ENCODE data around the gene LTB4R2. TPM values are rescaled to one million over a fixed set of nuclear protein-coding genes. Genes with fewer than 3 reads are reported as not detected.

Gene LTB4R2
- total RNA-seq (2021; fragmentation: NEBNext Ultra II Directional; extraction: Animal tissue kit (Norgen Biotek cat#: 25700)) (6.7 and 7.0 TPM in 2 replicates), polyA plus RNA-seq (2011; rRNA removed) (5.3 and 9.8 TPM in 2 replicates), polyA minus RNA-seq (2011; rRNA and poly(A)+ RNA removed) (4.1 TPM in 2 replicates)
- polyA plus RNA-seq (2011; cell fraction: cytosol; rRNA removed), result 7.5 TPM
- polyA plus RNA-seq (2011; cell fraction: nucleus; rRNA removed), result 52.3 TPM
- 5.3 to 9.0 TPM (median 7.0 TPM) in 4 replicates for polyA plus RNA-seq (2012, experiment 1 of 2)
- 1.1 TPM for polyA plus RNA-seq (2012, experiment 2 of 2)
- 3.7 TPM for polyA plus RNA-seq (2013, experiment 1 of 2)
- 3.1 TPM for polyA plus RNA-seq (2013, experiment 2 of 2)
- 4.5 TPM for polyA minus RNA-seq (2011; cell fraction: cytosol; rRNA and poly(A)+ RNA removed)
- 20.5 TPM for polyA minus RNA-seq (2011; cell fraction: nucleus; rRNA and poly(A)+ RNA removed)
- long read RNA-seq, experiment 1, transcript LTB4R2-202 (1 exons, 3,092 nt), result major isoform, 7 of 7 reads
- long read RNA-seq, experiment 1, partial matches to known transcripts, result 0 of 7 reads
- long read RNA-seq, experiment 1, other reads (novel, unspliced or antisense), result 0 of 7 reads
- long read RNA-seq, experiment 2, result 0 reads

DNA sequence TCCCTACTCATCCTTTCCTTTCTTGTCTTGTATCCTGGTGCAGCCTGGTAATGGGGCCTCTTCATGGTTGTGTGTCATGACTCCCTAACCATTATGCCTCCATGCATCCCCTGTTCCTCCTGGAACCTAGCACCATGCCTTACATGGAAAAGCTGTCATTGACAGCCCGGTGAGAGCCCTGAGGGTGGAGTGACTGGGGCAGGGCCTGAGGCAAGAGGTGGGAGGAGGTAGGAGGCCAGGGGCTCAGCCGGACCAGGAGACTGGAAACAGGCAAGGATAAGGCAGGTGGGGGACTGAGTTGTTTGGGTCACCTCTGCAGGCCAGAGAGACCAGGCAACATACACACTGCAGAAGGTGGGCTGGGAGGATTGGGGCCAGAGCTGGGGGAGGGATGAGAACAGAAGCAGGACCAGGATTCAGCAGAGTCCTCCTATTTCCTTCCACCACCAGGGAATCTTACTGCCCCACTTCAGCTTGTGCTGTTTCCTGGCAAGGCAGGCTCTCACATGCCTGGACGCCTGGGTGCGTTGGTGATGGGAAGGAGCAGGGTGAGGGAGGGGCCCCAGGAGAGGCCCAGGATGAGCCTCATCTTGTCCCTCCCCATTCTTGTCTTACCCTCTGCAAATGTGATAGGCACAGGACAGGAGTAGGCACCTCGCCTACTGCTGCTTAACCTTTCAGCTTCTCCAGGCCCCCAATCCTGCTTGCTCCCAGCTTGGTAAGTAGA is at the start of gene LTB4R2:
LTB4R2 (plus strand) TSS at position 603 of the 727 bp plus-strand sequence. CDS start 525 bp downstream, outside the sequence.
- H3K4me1 ChIP-seq (replicated peaks in 1 of 4; ENCODE audit: control insufficient read depth in 3 of 4, insufficient read depth in 4 of 4, low read length in 3 of 4), result no peaks in the 10 kb centered on the region
- H3K18ac ChIP-seq (ENCODE audit: extremely low read depth, low read length), result no peak within 1 kb of the TSS
- no peaks in the 10 kb centered on the region for H3K9me3 ChIP-seq (ENCODE audit: insufficient read depth in 2 of 2, low read depth in 1 of 2, low read length in 1 of 2)
- no peak within 1 kb of the TSS for H2BK20ac ChIP-seq (ENCODE audit: low read length)
- H3K27me3 ChIP-seq (replicated peaks in 1 of 4; ENCODE audit: control insufficient read depth in 3 of 4, extremely low read depth in 1 of 4, insufficient read depth in 3 of 4, low read length in 3 of 4), result no peaks in the 10 kb centered on the region
- no peak within 1 kb of the TSS for H2AFZ ChIP-seq (ENCODE audit: low read length)
- H2BK5ac ChIP-seq (ENCODE audit: low read depth, low read length), result no peak within 1 kb of the TSS
- DNase-seq (ENCODE audit: low read depth in 1 of 2, low spot score in 2 of 2), result no peak
- peaks cover 1% of the 10 kb centered on the region; the same call in 1 of the 2 replicates for H3K23me2 ChIP-seq (ENCODE audit: low read depth, low read length)
- no peaks in the 10 kb centered on the region for H3K79me2 ChIP-seq (ENCODE audit: control insufficient read depth in 1 of 2, insufficient read depth in 2 of 2, low read length in 2 of 2)
- ChIA-PET POLR2A (ENCODE audit: partially characterized antibody) (interaction anchor here (1.0 to 5.1 kb wide), 5 partner anchors 9 to 131 kb away, joined by 3 to 35 read pairs (median 6); partner anchors contain the start of genes DHRS1 and NOP9), CTCF (ENCODE audit: partially characterized antibody) (interaction anchor here (1.1 to 15.8 kb wide), 17 partner anchors 7 to 126 kb away, joined by 4 to 173 read pairs (median 24); partner anchors contain the start of genes ADCY4, CBLN3, DHRS1 and KHNYN)
- no peak within 1 kb of the TSS for H3K4me3 ChIP-seq (ENCODE audit: extremely low read depth in 1 of 4, insufficient read depth in 2 of 4, low read depth in 3 of 4, low read length in 4 of 4)
- H4K20me1 ChIP-seq (replicated peaks in 1 of 2; ENCODE audit: control insufficient read depth in 1 of 2, insufficient read depth in 2 of 2, low read length in 2 of 2), result peaks cover 2 to 8% of the 10 kb centered on the region in 2 experiments
- H3K79me1 ChIP-seq (ENCODE audit: low read depth, low read length), result no peaks in the 10 kb centered on the region
- no peak within 1 kb of the TSS for H2BK12ac ChIP-seq (ENCODE audit: low read depth, low read length)
- WGBS, 2 experiments (ENCODE audit: extremely low coverage in 1 of 2, insufficient coverage in 1 of 2, insufficient read length in 1 of 2, insufficient replicate concordance in 2 of 2, low coverage in 1 of 2, low lambda C conversion rate in 2 of 2, missing lambda C conversion rate in 1 of 2), result 87% methylated on average over 5 of the region's 5 CpGs; no CpG with 5 or more reads in 1 of the 2 experiments
- FAIRE-seq, result no peak
- H2AK5ac ChIP-seq (ENCODE audit: low read depth, low read length), result no peak within 1 kb of the TSS
- H4K91ac ChIP-seq (replicated peaks; ENCODE audit: insufficient read length, low read length), result no peak within 1 kb of the TSS
- no peak within 1 kb of the TSS for H3K23ac ChIP-seq (ENCODE audit: insufficient read length)
- no peak within 1 kb of the TSS for H2BK15ac ChIP-seq (ENCODE audit: low read length)
- H2BK120ac ChIP-seq (replicated peaks; ENCODE audit: low read depth, low read length), result no peak within 1 kb of the TSS
- H4K5ac ChIP-seq (ENCODE audit: insufficient read length, low read depth, low read length), result no peak within 1 kb of the TSS
- H3K27ac ChIP-seq (ENCODE audit: low read depth, low read length), result no peak within 1 kb of the TSS
- H3K4me2 ChIP-seq (ENCODE audit: insufficient read depth in 1 of 2, low read depth in 2 of 2, low read length in 2 of 2), result no peak within 1 kb of the TSS
- no peak within 1 kb of the TSS for H3K9ac ChIP-seq (replicated peaks in 1 of 4; ENCODE audit: extremely low read depth in 1 of 4, low read depth in 3 of 4, low read length in 3 of 4)
- no peak within 1 kb of the TSS for H4K8ac ChIP-seq (ENCODE audit: extremely low read depth, insufficient read depth, low read length)
- H3K14ac ChIP-seq (ENCODE audit: insufficient read length), result no peak within 1 kb of the TSS
- no peak within 1 kb of the TSS for H3K56ac ChIP-seq (replicated peaks; ENCODE audit: insufficient read length, low read depth, low read length)
- peaks cover 9 to 21% (median 14%) of the 10 kb centered on the region in 4 experiments; a peak in 5 of 8 replicates for H3K36me3 ChIP-seq (ENCODE audit: control insufficient read depth in 2 of 4, insufficient read depth in 4 of 4, low read length in 3 of 4)
- no peak within 1 kb of the TSS for H3K4ac ChIP-seq (replicated peaks; ENCODE audit: insufficient read length, low read depth, low read length)
- TF ChIP-seq TCF12 (IDR thresholded peaks at IDR 0.05; ENCODE audit: low read depth, low read length) (no peak), RFX5 (IDR thresholded peaks at IDR 0.05; ENCODE audit: borderline replicate concordance, low read depth, low read length) (no peak), CEBPB (IDR thresholded peaks at IDR 0.05; ENCODE audit: low read depth, low read length) (no peak), SAP30 (IDR thresholded peaks at IDR 0.05; ENCODE audit: insufficient read depth, insufficient replicate concordance, low read length) (no peak), EP300 (IDR thresholded peaks at IDR 0.05; ENCODE audit: borderline replicate concordance in 1 of 2, low read depth in 2 of 2, low read length in 2 of 2) (no peak), FOSL1 (IDR thresholded peaks at IDR 0.05; ENCODE audit: insufficient read depth, low read depth, low read length) (no peak), SUZ12 (IDR thresholded peaks at IDR 0.05; ENCODE audit: low read length) (no peak), SIRT6 (IDR thresholded peaks at IDR 0.05; ENCODE audit: low read length) (no peak), NRF1 (IDR thresholded peaks at IDR 0.05; ENCODE audit: low read depth, low read length) (no peak)
